Endometrial microvascular endothelial cells (primary cell): Measurements from ENCODE around the gene IL17RE. TPM values are rescaled to one million over a fixed set of nuclear protein-coding genes. Genes with fewer than 3 reads are reported as not detected.
"Not testable (repeated sequence)": the region's sequence is repeated elsewhere in the genome, so short reads cannot be mapped to it uniquely, and the experiment has no call there.

Experiments
- in situ Hi-C: cut with HindIII; loops from 2 replicates; pipeline ENCODE4 v1.10.0; 2017; ENCODE audit warnings: low sequenced_read_pairs, low pct_unique_long_range_greater_than_20kb; ENCODE audit errors: inconsistent ontology term
- total RNA-seq: library from RNA; depleted of rRNA; stranded (reverse); fragments of >200 nt; gene quantifications from one replicate; pipeline ENCODE4 v1.2.3, GENCODE V29; 2015; ENCODE audit errors: inconsistent ontology term

Gene IL17RE
- total RNA-seq, 1 donor from 2014 or later: 0.28 TPM

GRCh38 chr3:9899289-9899791 is 3.3 kb upstream of the IL17RE start:
- in situ Hi-C loops: no loop called here

GRCh38 chr3:9900965-9901415 is 1.7 kb upstream of the IL17RE start:
- in situ Hi-C loops: not testable (repeated sequence)

GRCh38 chr3:9901967-9902366 is 681 bp upstream of the IL17RE start:
- in situ Hi-C loops: no loop called here

- in situ Hi-C loops: no loop called here
Observed at GRCh38 chr3:9903238-9903624, 583 bp downstream of the IL17RE start.

GRCh38 chr3:9903904-9904303 is 1.3 kb downstream of the IL17RE start:
- in situ Hi-C loops: no loop called here

- in situ Hi-C loops: no loop called here
Observed at GRCh38 chr3:9906480-9906879, 3.8 kb downstream of the IL17RE start.

GRCh38 chr3:9908286-9908685 is 5.6 kb downstream of the IL17RE start:
- in situ Hi-C loops: no loop called here

GRCh38 chr3:9909221-9910013 is 6.8 kb downstream of the IL17RE start:
- in situ Hi-C loops: no loop called here

GRCh38 chr3:9911863-9912262 is 9.2 kb downstream of the IL17RE start:
- in situ Hi-C loops: no loop called here

- in situ Hi-C loops: no loop called here
Observed at GRCh38 chr3:9912294-9912935, 9.8 kb downstream of the IL17RE start.

- in situ Hi-C loops: no loop called here
Observed at GRCh38 chr3:9913601-9914000, 11.0 kb downstream of the IL17RE start.

- in situ Hi-C loops: no loop called here
Observed at GRCh38 chr3:9914011-9914410, 11.4 kb downstream of the IL17RE start.

- in situ Hi-C loops: no loop called here
Observed at GRCh38 chr3:9914559-9915253, 12.1 kb downstream of the IL17RE start.

- in situ Hi-C loops: no loop called here
Observed at GRCh38 chr3:9915254-9916141, 12.8 kb downstream of the IL17RE start.

- in situ Hi-C loops: no loop called here
Observed at GRCh38 chr3:9916346-9916733, 13.7 kb downstream of the IL17RE start.

GRCh38 chr3:9916734-9917680 is 14.4 kb downstream of the IL17RE start, which contains the start of gene IL17RC:
TSS of gene IL17RC (plus strand) at chr3:9917098. CDS start at chr3:9917316, 218 bp downstream.
- in situ Hi-C loops: no loop called here

GRCh38 chr3:9917820-9918219 is 15.2 kb downstream of the IL17RE start:
- in situ Hi-C loops: no loop called here
